RWPE1 (cell line): ENCODE measurements around the gene HACD2.

Experiments
- CTCF ChIA-PET: fragments of 350-600 bp; sonication (Branson Sonifier 250); formaldehyde crosslinking; extraction: SDS; loops from one replicate; lab custom pipeline; 2021; lab: Yijun Ruan, JAX
- POLR2A ChIA-PET: fragments of 400-600 bp; formaldehyde crosslinking; extraction: SDS; loops from one replicate; lab custom pipeline; 2020; ENCODE audit warnings: antibody characterized with exemption; ENCODE audit not compliant: low non-redundant PET; lab: Yijun Ruan, JAX
- DNase-seq: peaks from one replicate; pipeline ENCODE4 v3.0.0; 2012; ENCODE audit warnings: low spot score
- H3K27ac ChIP-seq: fragments of 450-650 bp; 2 replicates; pipeline ENCODE4 v1.5.1; 2017
- CTCF ChIP-seq: fragments of 450-650 bp; conservative IDR thresholded peaks from 2 replicates; pipeline ENCODE4 v1.5.1; 2017; ENCODE audit warnings: low read depth, mild to moderate bottlenecking

HACD2 gene

DNA sequence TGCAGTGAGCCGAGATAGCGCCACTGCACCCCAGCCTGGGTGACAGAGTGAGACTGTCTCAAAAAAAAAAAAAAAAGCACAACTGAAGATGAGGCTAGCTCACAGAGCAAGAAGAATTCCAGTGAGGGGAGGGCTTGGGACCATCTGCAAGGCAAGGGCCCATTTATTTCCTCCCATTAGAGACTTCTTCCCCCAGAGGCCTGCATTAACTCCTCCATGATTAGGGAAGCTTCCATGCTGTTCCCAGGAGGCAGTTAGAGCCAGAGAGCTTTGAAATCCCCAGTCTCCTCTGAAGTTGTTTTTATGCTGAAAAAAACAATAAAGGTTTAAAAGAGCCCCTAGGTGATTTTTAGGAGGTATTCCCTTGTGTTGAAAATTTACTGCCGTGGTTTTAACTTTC, 81.7 kb downstream of the HACD2 start:
- DNase-seq = no peak
- no peak overlapping the region for H3K27ac ChIP-seq
- no peak for TF ChIP-seq CTCF
- ChIA-PET CTCF (interaction anchor here (1.0 kb wide), 1 partner anchor 56 kb away, joined by 5 read pairs; no protein-coding TSS in a partner anchor), POLR2A (interaction anchor here (0.5 kb wide), 1 partner anchor 179 kb away, joined by 5 read pairs; no protein-coding TSS in a partner anchor)

- ChIA-PET CTCF (interaction anchor here (0.6 kb wide), 1 partner anchor 133 kb away, joined by 3 read pairs; no protein-coding TSS in a partner anchor), POLR2A (no interaction called here)
- DNase-seq = no peak
- TF ChIP-seq CTCF = no peak
- no peak overlapping the region for H3K27ac ChIP-seq
These were observed 85.5 kb downstream of the HACD2 start for GRCh38 chr3:123499322-123499721.

- TF ChIP-seq CTCF = no peak
- no peak for DNase-seq
- ChIA-PET POLR2A (no interaction called here), CTCF (interaction anchor here (0.5 to 1.3 kb wide), 3 partner anchors 60 to 169 kb away, joined by 3 to 4 read pairs (median 4); no protein-coding TSS in a partner anchor)
- H3K27ac ChIP-seq = no peak overlapping the region
These were observed 86.1 kb downstream of the HACD2 start for GRCh38 chr3:123498761-123499160.

- CTCF ChIA-PET = no interaction called here
- TF ChIP-seq CTCF = no peak
- POLR2A ChIA-PET = no interaction called here
- no peak for DNase-seq
- no peak overlapping the region for H3K27ac ChIP-seq
These were observed 90.9 kb downstream of the HACD2 start for GRCh38 chr3:123493912-123494311.

DNA sequence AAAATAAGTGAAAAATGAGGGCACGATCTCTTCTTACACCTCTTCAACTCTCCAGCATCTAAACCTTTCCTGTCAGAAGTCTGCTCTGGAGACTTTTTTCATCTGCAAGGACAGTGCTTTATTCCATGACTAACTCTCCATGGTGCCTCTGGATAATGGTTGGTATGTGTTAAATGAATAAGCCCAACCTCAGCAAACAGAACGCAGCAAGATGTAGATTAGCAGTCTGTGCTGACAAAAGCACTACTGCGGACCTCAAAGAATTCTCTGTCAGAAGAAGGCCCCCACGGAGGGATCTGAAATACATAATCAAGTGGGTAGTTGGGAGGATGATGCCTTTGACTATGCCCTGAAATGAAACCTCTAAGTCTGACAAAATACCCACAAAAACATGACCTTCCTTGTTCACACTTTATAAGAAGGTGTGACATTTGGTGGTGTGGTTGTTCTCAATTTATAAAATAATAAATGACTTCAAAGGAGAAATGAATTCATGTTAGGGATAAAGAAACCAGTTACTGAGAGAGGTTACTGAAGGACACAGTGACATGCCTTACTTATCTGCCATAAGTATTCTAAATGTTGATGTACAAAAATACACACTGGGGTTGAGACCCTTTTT, 92.8 kb downstream of the HACD2 start:
- POLR2A ChIA-PET = no interaction called here
- H3K27ac ChIP-seq = no peak overlapping the region
- CTCF ChIA-PET = interaction anchor here (0.6 to 0.7 kb wide), 4 partner anchors 17 to 150 kb away, joined by 3 to 5 read pairs (median 3); no protein-coding TSS in a partner anchor
- TF ChIP-seq CTCF = no peak
- no peak for DNase-seq

GRCh38 chr3:123489400-123490004, 95.4 kb downstream of the HACD2 start:
- H3K27ac ChIP-seq = no peak overlapping the region
- CTCF ChIA-PET = interaction anchor here (0.6 to 1.2 kb wide), 9 partner anchors 10 to 203 kb away, joined by 3 to 8 read pairs (median 4); no protein-coding TSS in a partner anchor
- peak; percentile 65 for DNase-seq
- POLR2A ChIA-PET = no interaction called here
- TF ChIP-seq CTCF = peak; percentile 82
